Esophagus muscularis mucosa (tissue), 2 donors: ENCODE data around the gene EHBP1.

Experiments
- EP300 ChIP-seq: sonication (generic); formaldehyde crosslinking; IDR thresholded peaks from one replicate; pipeline ENCODE4 v1.6.1; 2017; ENCODE audit warnings: antibody characterized with exemption
- POLR2A ChIP-seq: fragments of 450-650 bp; IDR thresholded peaks from one replicate; pipeline ENCODE4 v1.6.1; 2017; ENCODE audit warnings: antibody characterized with exemption, moderate library complexity, mild to moderate bottlenecking, low read depth

GRCh38 chr2:63040586-63040985, 335.1 kb downstream of the EHBP1 start:
- TF ChIP-seq EP300 (no peak), POLR2A (no peak)
